ENCODE measurements around the gene ENPP7.

Gene ENPP7

GRCh38 chr17:79738643-79739042 is 7.9 kb downstream of the ENPP7 start:
- Histone ChIP-seq H4K20me1 (ENCODE audit: insufficient read depth, low read length) (no peaks in the 10 kb centered on the region), H3K36me3 (replicated peaks; ENCODE audit: low read depth, low read length) (no peaks in the 10 kb centered on the region), H3K27me3 (ENCODE audit: low read depth, low read length) (peaks cover 25% of the 10 kb centered on the region), H3K4me3 (ENCODE audit: low read length) (no peak overlapping the region), H3K27ac (ENCODE audit: low read length) (no peak overlapping the region), H2AFZ (ENCODE audit: low read depth, low read length) (no peak overlapping the region), H3K4me1 (ENCODE audit: low read length) (peaks cover 17% of the 10 kb centered on the region), H3K4me2 (ENCODE audit: low read length) (no peak overlapping the region), H3K79me2 (ENCODE audit: low read length) (no peaks in the 10 kb centered on the region), H3K9ac (ENCODE audit: low read length) (no peak overlapping the region), H3K9me3 (ENCODE audit: insufficient read depth, low read length) (no peaks in the 10 kb centered on the region)
- TF ChIP-seq CTCF (IDR thresholded peaks at IDR 0.05; ENCODE audit: low read depth, low read length) (no peak), EZH2phosphoT487 (IDR thresholded peaks at IDR 0.05; ENCODE audit: low read depth) (no peak)

GRCh38 chr17:79739148-79740062 is 8.7 kb downstream of the ENPP7 start:
- H3K36me3 ChIP-seq (replicated peaks; ENCODE audit: low read depth, low read length) = no peaks in the 10 kb centered on the region
- H3K27ac ChIP-seq (ENCODE audit: low read length) = no peak overlapping the region
- TF ChIP-seq CTCF (IDR thresholded peaks at IDR 0.05; ENCODE audit: low read depth, low read length) (no peak), EZH2phosphoT487 (IDR thresholded peaks at IDR 0.05; ENCODE audit: low read depth) (no peak)
- no peak overlapping the region for H3K4me3 ChIP-seq (ENCODE audit: low read length)
- H2AFZ ChIP-seq (ENCODE audit: low read depth, low read length) = no peak overlapping the region
- H3K4me1 ChIP-seq (ENCODE audit: low read length) = peaks cover 15% of the 10 kb centered on the region
- no peak overlapping the region for H3K4me2 ChIP-seq (ENCODE audit: low read length)
- H3K9ac ChIP-seq (ENCODE audit: low read length) = no peak overlapping the region
- no peaks in the 10 kb centered on the region for H3K9me3 ChIP-seq (ENCODE audit: insufficient read depth, low read length)
- H3K27me3 ChIP-seq (ENCODE audit: low read depth, low read length) = peaks cover 25% of the 10 kb centered on the region
- H3K79me2 ChIP-seq (ENCODE audit: low read length) = no peaks in the 10 kb centered on the region
- H4K20me1 ChIP-seq (ENCODE audit: insufficient read depth, low read length) = no peaks in the 10 kb centered on the region

- Histone ChIP-seq H3K4me2 (ENCODE audit: low read length) (peak overlapping the region; percentile 5; the same call in 1 of the 2 replicates), H3K27me3 (ENCODE audit: low read depth, low read length) (peaks cover 25% of the 10 kb centered on the region), H3K27ac (ENCODE audit: low read length) (no peak overlapping the region)
Observed at GRCh38 chr17:79740413-79740812, 9.7 kb downstream of the ENPP7 start.

More at GRCh38 chr17:79740413-79740812, 9.7 kb downstream of the ENPP7 start:
- H3K79me2 ChIP-seq (ENCODE audit: low read length) = no peaks in the 10 kb centered on the region
- H3K9me3 ChIP-seq (ENCODE audit: insufficient read depth, low read length) = no peaks in the 10 kb centered on the region
- H2AFZ ChIP-seq (ENCODE audit: low read depth, low read length) = no peak overlapping the region
- H4K20me1 ChIP-seq (ENCODE audit: insufficient read depth, low read length) = no peaks in the 10 kb centered on the region
- no peak for TF ChIP-seq EZH2phosphoT487 (IDR thresholded peaks at IDR 0.05; ENCODE audit: low read depth)
- no peak for TF ChIP-seq CTCF (IDR thresholded peaks at IDR 0.05; ENCODE audit: low read depth, low read length)
- no peak overlapping the region for H3K4me3 ChIP-seq (ENCODE audit: low read length)
- H3K36me3 ChIP-seq (replicated peaks; ENCODE audit: low read depth, low read length) = no peaks in the 10 kb centered on the region
- H3K4me1 ChIP-seq (ENCODE audit: low read length) = peaks cover 23% of the 10 kb centered on the region
- H3K9ac ChIP-seq (ENCODE audit: low read length) = no peak overlapping the region
